H1 (cell line): Measurements from ENCODE around the gene NMNAT3. TPM values are rescaled to one million over a fixed set of nuclear protein-coding genes. Genes with fewer than 3 reads are reported as not detected.

Source experiments
- CTCF ChIA-PET: fragments of 300-600 bp; sonication (Branson Sonifier 250); formaldehyde crosslinking; loops from one replicate; lab custom pipeline; 2021; ENCODE audit not compliant: partially characterized antibody; lab: Charles Lee
- POLR2A ChIA-PET: fragments of 300-600 bp; sonication (Branson Sonifier 250); formaldehyde crosslinking; loops from one replicate; lab custom pipeline; 2021; ENCODE audit warnings: inconsistent platforms; ENCODE audit not compliant: partially characterized antibody; lab: Charles Lee
- DNase-seq, 2 experiments: peaks; one replicate each; pipeline versions ENCODE4 v3.0.0 to v3.0.0-alpha.2; 2010 to 2022; ENCODE audit warnings: low spot score in 2 of 2, low read depth in 1 of 2, mixed read lengths in 1 of 2
- FAIRE-seq: peaks from 2 replicates; lab custom pipeline; 2011; peaks lifted over from hg19 to GRCh38; lab: Jason Lieb, UNC
- H2AFZ ChIP-seq: 2 replicates; pipeline ENCODE4 v1.8.1; 2012; ENCODE audit warnings: low read length, inconsistent platforms
- H2AK5ac ChIP-seq: 2 replicates; pipeline ENCODE4 v1.6.1; 2013; ENCODE audit warnings: low read depth, low read length
- H2BK120ac ChIP-seq: replicated peaks from 2 replicates; pipeline ENCODE3; 2013; ENCODE audit warnings: low read depth, low read length, inconsistent platforms
- H2BK12ac ChIP-seq: 2 replicates; pipeline ENCODE4 v1.6.1; 2013; ENCODE audit warnings: low read depth, low read length
- H2BK15ac ChIP-seq: 2 replicates; pipeline ENCODE4 v1.6.1; 2013; ENCODE audit warnings: low read length
- H2BK20ac ChIP-seq: 2 replicates; pipeline ENCODE4 v1.6.1; 2013; ENCODE audit warnings: low read length
- H2BK5ac ChIP-seq: 2 replicates; pipeline ENCODE4 v1.6.1; 2013; ENCODE audit warnings: low read depth, low read length
- H3K14ac ChIP-seq: 2 replicates; pipeline ENCODE4 v1.6.1; 2013; ENCODE audit warnings: inconsistent platforms; ENCODE audit not compliant: insufficient read length
- H3K18ac ChIP-seq: 2 replicates; pipeline ENCODE4 v1.6.1; 2013; ENCODE audit warnings: low read length; ENCODE audit errors: extremely low read depth
- H3K23ac ChIP-seq: 2 replicates; pipeline ENCODE4 v1.6.1; 2013; ENCODE audit warnings: inconsistent platforms; ENCODE audit not compliant: insufficient read length
- H3K23me2 ChIP-seq: 2 replicates; pipeline ENCODE4 v1.6.1; 2013; ENCODE audit warnings: low read depth, low read length
- H3K27ac ChIP-seq: 2 replicates; pipeline ENCODE4 v1.6.1; 2011; ENCODE audit warnings: low read depth, low read length, inconsistent platforms
- H3K27me3 ChIP-seq, 4 experiments: replicated peaks in 1 of 4; 1 replicate in 1 of 4; 2 replicates in 3 of 4; pipeline versions ENCODE4 v1.6.1 to v1.8.1; 2011 to 2013; ENCODE audit warnings: low read length in 3 of 4, mild to moderate bottlenecking in 3 of 4, inconsistent platforms in 2 of 4, mixed read lengths in 2 of 4, moderate library complexity in 1 of 4; ENCODE audit not compliant: control insufficient read depth in 3 of 4, insufficient read depth in 3 of 4; ENCODE audit errors: extremely low read depth in 1 of 4
- H3K36me3 ChIP-seq, 4 experiments: 2 replicates each; pipeline versions ENCODE4 v1.6.1 to v1.8.1; 2011 to 2013; ENCODE audit warnings: mild to moderate bottlenecking in 4 of 4, low read length in 3 of 4, moderate library complexity in 2 of 4, control low read depth in 1 of 4, inconsistent platforms in 1 of 4; ENCODE audit not compliant: insufficient read depth in 4 of 4, control insufficient read depth in 2 of 4
- H3K4ac ChIP-seq: replicated peaks from 2 replicates; pipeline ENCODE3; 2013; ENCODE audit warnings: low read length, low read depth, mixed read lengths, inconsistent platforms; ENCODE audit not compliant: insufficient read length
- H3K4me1 ChIP-seq, 4 experiments: replicated peaks in 1 of 4; 1 replicate in 1 of 4; 2 replicates in 3 of 4; pipeline versions ENCODE4 v1.6.1 to v1.8.1; 2011 to 2013; ENCODE audit warnings: low read length in 3 of 4, inconsistent platforms in 2 of 4, mixed read lengths in 1 of 4; ENCODE audit not compliant: insufficient read depth in 4 of 4, control insufficient read depth in 3 of 4
- H3K4me2 ChIP-seq, 2 experiments: 2 replicates each; pipeline versions ENCODE4 v1.6.1 to v1.8.1; 2011 to 2013; ENCODE audit warnings: low read depth in 2 of 2, low read length in 2 of 2, control low read depth in 1 of 2, inconsistent platforms in 1 of 2, mild to moderate bottlenecking in 1 of 2; ENCODE audit not compliant: insufficient read depth in 1 of 2
- H3K4me3 ChIP-seq, 4 experiments: fragments of 200-600, 300-600 bp in 1 of 4; sonication (generic), shearing (Covaris generic), sonication (Bioruptor Twin) in 1 of 4; 2 replicates each; pipeline versions ENCODE4 v1.5.1 to v1.8.1; 2011 to 2016; ENCODE audit warnings: low read length in 4 of 4, low read depth in 3 of 4, control low read depth in 2 of 4, inconsistent platforms in 2 of 4, mild to moderate bottlenecking in 2 of 4, mixed read lengths in 1 of 4, moderate library complexity in 1 of 4; ENCODE audit not compliant: insufficient read depth in 2 of 4; ENCODE audit errors: extremely low read depth in 1 of 4
- H3K56ac ChIP-seq: replicated peaks from 2 replicates; pipeline ENCODE3; 2013; ENCODE audit warnings: low read depth, mild to moderate bottlenecking, mixed read lengths, low read length, inconsistent platforms; ENCODE audit not compliant: insufficient read length
- H3K79me1 ChIP-seq: 2 replicates; pipeline ENCODE4 v1.6.1; 2013; ENCODE audit warnings: low read depth, low read length, control low read depth
- H3K79me2 ChIP-seq, 2 experiments: 2 replicates each; pipeline versions ENCODE4 v1.6.1 to v1.8.1; 2012 to 2013; ENCODE audit warnings: low read length in 2 of 2, mild to moderate bottlenecking in 2 of 2, inconsistent platforms in 1 of 2; ENCODE audit not compliant: insufficient read depth in 2 of 2, control insufficient read depth in 1 of 2
- H3K9ac ChIP-seq, 4 experiments: replicated peaks in 1 of 4; 1 replicate in 1 of 4; 2 replicates in 3 of 4; pipeline versions ENCODE4 v1.6.1 to v1.8.1; 2011 to 2013; ENCODE audit warnings: low read depth in 3 of 4, low read length in 3 of 4, control low read depth in 2 of 4, mild to moderate bottlenecking in 2 of 4, moderate library complexity in 2 of 4, inconsistent platforms in 1 of 4; ENCODE audit errors: extremely low read depth in 1 of 4
- H3K9me3 ChIP-seq, 2 experiments: 2 replicates each; pipeline versions ENCODE4 v1.6.1 to v1.8.1; 2012 to 2013; ENCODE audit warnings: mild to moderate bottlenecking in 2 of 2, moderate library complexity in 2 of 2, control low read depth in 1 of 2, inconsistent platforms in 1 of 2, low read depth in 1 of 2, low read length in 1 of 2, mixed read lengths in 1 of 2; ENCODE audit not compliant: insufficient read depth in 2 of 2
- H4K20me1 ChIP-seq, 2 experiments: replicated peaks in 1 of 2; 2 replicates each; pipeline versions ENCODE3 to v1.8.1; 2011 to 2013; ENCODE audit warnings: inconsistent platforms in 2 of 2, low read length in 2 of 2, mild to moderate bottlenecking in 1 of 2; ENCODE audit not compliant: insufficient read depth in 2 of 2, control insufficient read depth in 1 of 2
- H4K5ac ChIP-seq: 2 replicates; pipeline ENCODE4 v1.6.1; 2013; ENCODE audit warnings: low read length, low read depth, mixed read lengths, inconsistent platforms; ENCODE audit not compliant: insufficient read length
- H4K8ac ChIP-seq: 2 replicates; pipeline ENCODE4 v1.8.0; 2013; ENCODE audit warnings: mild to moderate bottlenecking, moderate library complexity, low read length, inconsistent platforms; ENCODE audit not compliant: insufficient read depth; ENCODE audit errors: extremely low read depth
- H4K91ac ChIP-seq: replicated peaks from 2 replicates; pipeline ENCODE3; 2013; ENCODE audit warnings: low read length, mixed read lengths, inconsistent platforms; ENCODE audit not compliant: insufficient read length
- WGBS, 2 experiments: shearing (Covaris generic) in 1 of 2; methylation state at CpG; one replicate each; pipeline versions ENCODE4 v1.1.6 to v1.1.7; 2013 to 2015; ENCODE audit warnings: low lambda C conversion rate in 2 of 2, mixed read lengths in 2 of 2, inconsistent platforms in 1 of 2, low coverage in 1 of 2, missing lambda C conversion rate in 1 of 2; ENCODE audit not compliant: insufficient replicate concordance in 2 of 2, insufficient coverage in 1 of 2, insufficient read length in 1 of 2; ENCODE audit errors: extremely low coverage in 1 of 2, missing lambda C conversion rate in 1 of 2; 5-methylcytosine and 5-hydroxymethylcytosine counted together
- polyA plus RNA-seq, 7 experiments: library from polyadenylated mRNA; depleted of rRNA in 3 of 7; stranded (reverse) in 5 of 7; unstranded in 2 of 7; fragments of >200 nt in 5 of 7; fragments of 200-250 nt in 2 of 7; gene quantifications; 1 replicate in 5 of 7; 2 replicates in 1 of 7; 4 replicates in 1 of 7; pipeline versions ENCODE4 v1.2.1 to v1.2.3, GENCODE V29; 2011 to 2013; ENCODE audit warnings: missing spikeins in 2 of 7, mixed read lengths in 2 of 7
- total RNA-seq: library from RNA; stranded (reverse); fragmentation: NEBNext Ultra II Directional; extraction: Animal tissue kit (Norgen Biotek cat#: 25700); gene quantifications from 2 replicates; pipeline ENCODE4 v1.2.1, GENCODE V29; 2021
- TF ChIP-seq, protein P1 (sequence below), 3 experiments: IDR thresholded peaks; 1 replicate in 2 of 3; 2 replicates in 1 of 3; pipeline versions ENCODE4 v1.5.1 to v1.6.1; 2011; ENCODE audit warnings: low read length in 3 of 3, mild to moderate bottlenecking in 3 of 3, inconsistent platforms in 2 of 3, low read depth in 1 of 3, moderate library complexity in 1 of 3; ENCODE audit not compliant: insufficient read depth in 1 of 3; ENCODE audit errors: control extremely low read depth in 1 of 3

NMNAT3 gene
- total and polyA plus RNA-seq, 2 of the 8 experiments (the other 6 are each of a cell fraction or from before 2014, with no cell fraction given): 4.2 to 4.3 TPM

DNA sequence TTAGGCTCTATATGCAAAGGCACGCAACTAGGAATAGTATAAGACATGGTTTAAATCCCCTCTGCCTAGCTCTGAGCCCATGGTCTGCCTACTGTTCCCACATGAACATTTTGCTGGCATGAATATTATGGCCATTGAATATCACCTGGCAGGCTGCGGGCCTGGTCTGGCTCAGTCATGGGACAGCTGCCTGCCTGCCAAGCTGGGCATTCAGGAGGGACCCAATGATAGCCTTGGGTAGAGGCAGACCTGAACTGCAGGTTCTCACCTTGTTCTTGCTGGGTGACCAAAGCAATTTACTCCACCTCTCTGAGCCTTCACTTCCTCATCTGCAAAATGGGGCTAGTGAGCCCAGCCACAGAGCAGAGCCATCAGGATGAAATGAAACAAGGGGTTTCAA is 149.5 kb downstream of the NMNAT3 start:
- H2BK120ac ChIP-seq: no peak overlapping the region
- no peak overlapping the region for H4K5ac ChIP-seq
- 93% methylated on average over 2 of the region's 2 CpGs; no CpG with 5 or more reads in 1 of the 2 experiments for WGBS, 2 experiments
- CTCF ChIA-PET: interaction anchor here (0.7 to 2.8 kb wide), 4 partner anchors 12 to 1112 kb away, joined by 3 to 13 read pairs (median 6); no protein-coding TSS in a partner anchor
- DNase-seq (no peak), FAIRE-seq (no peak)
- H2AK5ac ChIP-seq: no peak overlapping the region
- POLR2A ChIA-PET: interaction anchor here (1.6 kb wide), 1 partner anchor 11 kb away, joined by 6 read pairs; the partner anchor contains the start of gene RBP1
- no peaks in the 10 kb centered on the region for H3K79me2 ChIP-seq
- H3K4ac ChIP-seq: no peak overlapping the region
- H2BK20ac ChIP-seq: no peak overlapping the region
- no peak overlapping the region for H2BK5ac ChIP-seq
- no peaks in the 10 kb centered on the region; the same call in 1 of the 2 replicates for H3K23me2 ChIP-seq
- H3K4me2 ChIP-seq: no peak overlapping the region
- TF ChIP-seq, protein P1, sequence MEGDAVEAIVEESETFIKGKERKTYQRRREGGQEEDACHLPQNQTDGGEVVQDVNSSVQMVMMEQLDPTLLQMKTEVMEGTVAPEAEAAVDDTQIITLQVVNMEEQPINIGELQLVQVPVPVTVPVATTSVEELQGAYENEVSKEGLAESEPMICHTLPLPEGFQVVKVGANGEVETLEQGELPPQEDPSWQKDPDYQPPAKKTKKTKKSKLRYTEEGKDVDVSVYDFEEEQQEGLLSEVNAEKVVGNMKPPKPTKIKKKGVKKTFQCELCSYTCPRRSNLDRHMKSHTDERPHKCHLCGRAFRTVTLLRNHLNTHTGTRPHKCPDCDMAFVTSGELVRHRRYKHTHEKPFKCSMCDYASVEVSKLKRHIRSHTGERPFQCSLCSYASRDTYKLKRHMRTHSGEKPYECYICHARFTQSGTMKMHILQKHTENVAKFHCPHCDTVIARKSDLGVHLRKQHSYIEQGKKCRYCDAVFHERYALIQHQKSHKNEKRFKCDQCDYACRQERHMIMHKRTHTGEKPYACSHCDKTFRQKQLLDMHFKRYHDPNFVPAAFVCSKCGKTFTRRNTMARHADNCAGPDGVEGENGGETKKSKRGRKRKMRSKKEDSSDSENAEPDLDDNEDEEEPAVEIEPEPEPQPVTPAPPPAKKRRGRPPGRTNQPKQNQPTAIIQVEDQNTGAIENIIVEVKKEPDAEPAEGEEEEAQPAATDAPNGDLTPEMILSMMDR (IDR thresholded peaks at IDR 0.05; ENCODE audit: control extremely low read depth in 1 of 3, insufficient read depth in 1 of 3, low read depth in 1 of 3, low read length in 3 of 3): no peak
- H2AFZ ChIP-seq: no peak overlapping the region
- H3K9ac ChIP-seq: no peak overlapping the region
- H3K4me1 ChIP-seq: peaks cover 0 to 21% (median 9%) of the 10 kb centered on the region in 4 experiments; a peak in 4 of 7 replicates
- no peaks in the 10 kb centered on the region for H4K20me1 ChIP-seq
- H2BK12ac ChIP-seq: no peak overlapping the region
- no peak overlapping the region for H4K91ac ChIP-seq
- no peaks in the 10 kb centered on the region for H3K36me3 ChIP-seq
- no peak overlapping the region for H3K14ac ChIP-seq
- no peaks in the 10 kb centered on the region; a peak in 1 of 4 replicates for H3K9me3 ChIP-seq
- peaks cover 0 to 4% (median 0%) of the 10 kb centered on the region in 4 experiments; a peak in 3 of 7 replicates for H3K27me3 ChIP-seq
- no peaks in the 10 kb centered on the region for H3K79me1 ChIP-seq
- H3K4me3 ChIP-seq: no peak overlapping the region
- H3K27ac ChIP-seq: no peak overlapping the region
- no peak overlapping the region for H3K56ac ChIP-seq
- no peak overlapping the region for H3K18ac ChIP-seq
- H4K8ac ChIP-seq: no peak overlapping the region
- no peak overlapping the region for H2BK15ac ChIP-seq
- H3K23ac ChIP-seq: no peak overlapping the region
